OCI-LY7 (cell line): ENCODE measurements around the gene RTEL1. TPM values are rescaled to one million over a fixed set of nuclear protein-coding genes. Genes with fewer than 3 reads are reported as not detected.

ENCODE experiments used
- BruUV-seq: library from RNA; stranded (reverse); fragments of 400-500 nt; replicated peaks from 2 replicates; lab custom pipeline; 2021; lab: Mats Ljungman, UMichigan
- CTCF ChIA-PET: fragments of 300-600 bp; sonication (Branson Sonifier 250); formaldehyde crosslinking; loops from one replicate; lab custom pipeline; 2022; ENCODE audit warnings: antibody characterized with exemption; ENCODE audit not compliant: unreplicated experiment; lab: Charles Lee
- POLR2A ChIA-PET: fragments of 300-600 bp; sonication (Branson Sonifier 250); formaldehyde crosslinking; loops from one replicate; lab custom pipeline; 2022; ENCODE audit warnings: antibody characterized with exemption; lab: Charles Lee
- DNase-seq: peaks from one replicate; pipeline ENCODE4 v3.0.0-alpha.2; 2015; ENCODE audit warnings: low spot score
- H2AFZ ChIP-seq: fragments of 200-600 bp; sonication (generic), shearing (Covaris generic); 2 replicates; pipeline ENCODE4 v1.6.1; 2014; ENCODE audit warnings: mild to moderate bottlenecking, antibody characterized with exemption, low read length, moderate library complexity
- H3K27ac ChIP-seq: fragments of 200-600 bp; sonication (generic); 2 replicates; pipeline ENCODE4 v1.5.1; 2014; ENCODE audit warnings: mixed run types, low read depth, mild to moderate bottlenecking, moderate library complexity, low read length, inconsistent platforms; ENCODE audit not compliant: poor library complexity, severe bottlenecking
- H3K36me3 ChIP-seq: fragments of 200-600 bp; sonication (generic); 2 replicates; pipeline ENCODE4 v1.6.1; 2014; ENCODE audit warnings: mild to moderate bottlenecking, antibody characterized with exemption, low read length, moderate library complexity, mixed read lengths; ENCODE audit not compliant: insufficient read depth
- H3K4me1 ChIP-seq: fragments of 200-600 bp; sonication (generic); 2 replicates; pipeline ENCODE4 v1.5.1; 2014; ENCODE audit warnings: mild to moderate bottlenecking, low read length; ENCODE audit not compliant: insufficient read depth, poor library complexity, severe bottlenecking
- H3K4me2 ChIP-seq: fragments of 200-600 bp; sonication (generic); 2 replicates; pipeline ENCODE4 v1.6.1; 2014; ENCODE audit warnings: mild to moderate bottlenecking, low read length
- H3K4me3 ChIP-seq: fragments of 200-600 bp; sonication (generic); 2 replicates; pipeline ENCODE4 v1.5.1; 2014; ENCODE audit warnings: mild to moderate bottlenecking, low read depth, low read length; ENCODE audit not compliant: poor library complexity, severe bottlenecking
- H3K79me2 ChIP-seq: fragments of 200-600 bp; sonication (generic); 2 replicates; pipeline ENCODE4 v1.6.1; 2016; ENCODE audit warnings: low read depth, mild to moderate bottlenecking, low read length, moderate library complexity, mixed read lengths; ENCODE audit not compliant: insufficient read depth
- H3K9me2 ChIP-seq: fragments of 200-600 bp; sonication (generic); 2 replicates; pipeline ENCODE4 v1.6.1; 2016; ENCODE audit warnings: mild to moderate bottlenecking, low read length, mixed read lengths; ENCODE audit not compliant: insufficient read depth
- H3K9me3 ChIP-seq: fragments of 200-600 bp; sonication (generic); 2 replicates; pipeline ENCODE4 v1.6.1; 2014; ENCODE audit warnings: mild to moderate bottlenecking, mixed run types, low read length, mixed read lengths
- H4K20me1 ChIP-seq: fragments of 200-600 bp; sonication (generic); 2 replicates; pipeline ENCODE4 v1.6.1; 2014; ENCODE audit warnings: mild to moderate bottlenecking, antibody characterized with exemption, low read length, moderate library complexity, mixed read lengths; ENCODE audit not compliant: insufficient read depth
- CTCF ChIP-seq: fragments of 200-600 bp; sonication (generic); conservative IDR thresholded peaks from 2 replicates; pipeline ENCODE4 v1.5.1; 2014; ENCODE audit warnings: mild to moderate bottlenecking, antibody characterized with exemption, low read length, moderate library complexity, mixed read lengths
- EZH2phosphoT487 ChIP-seq: fragments of 200-600 bp; sonication (generic); IDR thresholded peaks from 2 replicates; pipeline ENCODE4 v1.6.1; 2018; ENCODE audit warnings: low read depth, borderline replicate concordance, mild to moderate bottlenecking, mixed run types, antibody characterized with exemption, low read length, moderate library complexity, mixed read lengths
- intact Hi-C: fragments of 100-400 bp; cut with micrococcal nuclease; formaldehyde crosslinking; loops from one replicate; pipeline ENCODE4 v1.10.0; 2022; ENCODE audit not compliant: unreplicated experiment
- total RNA-seq, 2 experiments: library from RNA; depleted of rRNA in 1 of 2; stranded (reverse); fragments of >200 nt in 1 of 2; shearing (Covaris generic) in 1 of 2; gene quantifications; 2 replicates each; pipeline ENCODE4 v1.2.3, GENCODE V29; 2014 to 2022

The RTEL1 gene
- total RNA-seq, 2 experiments from 2014 or later, result 22.5 to 47.2 TPM

- Histone ChIP-seq H2AFZ (no peak overlapping the region), H3K36me3 (peaks cover 45% of the 10 kb centered on the region), H3K4me2 (no peak overlapping the region), H3K9me2 (no peaks in the 10 kb centered on the region), H3K9me3 (no peaks in the 10 kb centered on the region), H4K20me1 (no peaks in the 10 kb centered on the region), H3K4me1 (no peaks in the 10 kb centered on the region), H3K79me2 (no peaks in the 10 kb centered on the region), H3K27ac (no peak overlapping the region), H3K4me3 (no peak overlapping the region)
- ChIA-PET CTCF (no interaction called here), POLR2A (no interaction called here)
- TF ChIP-seq EZH2phosphoT487 (no peak), CTCF (no peak)
- DNase-seq, result no peak
- intact Hi-C loops, result no loop called here
- BruUV-seq, result no TSS peak
Observed at GRCh38 chr20:63678071-63678470, 20.0 kb downstream of the RTEL1 start.

- Histone ChIP-seq H3K27ac (no peak overlapping the region), H2AFZ (no peak overlapping the region), H3K9me2 (no peaks in the 10 kb centered on the region), H4K20me1 (no peaks in the 10 kb centered on the region), H3K36me3 (peaks cover 42% of the 10 kb centered on the region), H3K4me1 (no peaks in the 10 kb centered on the region), H3K4me3 (no peak overlapping the region), H3K9me3 (no peaks in the 10 kb centered on the region), H3K79me2 (no peaks in the 10 kb centered on the region), H3K4me2 (no peak overlapping the region)
- ChIA-PET CTCF (no interaction called here), POLR2A (no interaction called here)
- no peak for DNase-seq
- no TSS peak for BruUV-seq
- intact Hi-C loops, result no loop called here
- TF ChIP-seq EZH2phosphoT487 (no peak), CTCF (no peak)
Observed at GRCh38 chr20:63678667-63679465, 20.8 kb downstream of the RTEL1 start.

GRCh38 chr20:63679799-63680305 is 21.7 kb downstream of the RTEL1 start:
- H3K4me3 ChIP-seq, result no peak overlapping the region
- DNase-seq, result no peak
- POLR2A ChIA-PET, result no interaction called here
- TF ChIP-seq EZH2phosphoT487 (no peak), CTCF (no peak)
- H3K79me2 ChIP-seq, result no peaks in the 10 kb centered on the region
- peaks cover 34% of the 10 kb centered on the region for H3K36me3 ChIP-seq
- no peaks in the 10 kb centered on the region for H3K9me3 ChIP-seq
- CTCF ChIA-PET, result no interaction called here
- H2AFZ ChIP-seq, result no peak overlapping the region
- H3K27ac ChIP-seq, result no peak overlapping the region
- no peak overlapping the region for H3K4me2 ChIP-seq
- BruUV-seq, result no TSS peak
- intact Hi-C loops, result no loop called here
- no peaks in the 10 kb centered on the region for H4K20me1 ChIP-seq
- no peaks in the 10 kb centered on the region for H3K9me2 ChIP-seq
- H3K4me1 ChIP-seq, result no peaks in the 10 kb centered on the region
